ENCODE results near the gene MIGA2.

GRCh38 chr9:129021091-129021490, 15.3 kb upstream of the MIGA2 start:
- TF ChIP-seq CTCF (IDR thresholded peaks at IDR 0.05): no peak
- no peak for TF ChIP-seq POLR2AphosphoS5 (IDR thresholded peaks at IDR 0.05; ENCODE audit: low read depth, low read length)
- no peak for TF ChIP-seq REST (IDR thresholded peaks at IDR 0.05; ENCODE audit: insufficient read depth in 1 of 2, low read depth in 2 of 2, low read length in 1 of 2)

All from Panc1 (cell line).